CMK (cell line): ENCODE data around the gene OSBPL5.
"Not testable (repeated sequence)": the region's sequence is repeated elsewhere in the genome, so short reads cannot be mapped to it uniquely, and the experiment has no call there.

ENCODE experiments used
- DNase-seq: peaks from one replicate; pipeline ENCODE4 v3.0.0-alpha.2; 2010; ENCODE audit warnings: low read depth

Gene OSBPL5

GRCh38 chr11:3120071-3120792, 44.9 kb downstream of the OSBPL5 start:
- no peak for DNase-seq

GRCh38 chr11:3119141-3119821, 45.8 kb downstream of the OSBPL5 start:
- DNase-seq, result no peak

- no peak for DNase-seq
Measured at GRCh38 chr11:3115321-3115720, 49.8 kb downstream of the OSBPL5 start.

GRCh38 chr11:3113661-3114060, 51.4 kb downstream of the OSBPL5 start:
- not testable (repeated sequence) for DNase-seq

- DNase-seq, result no peak
Measured at GRCh38 chr11:3111919-3112690, 53.0 kb downstream of the OSBPL5 start.

- DNase-seq, result no peak
Measured at GRCh38 chr11:3111466-3111865, 53.6 kb downstream of the OSBPL5 start.

GRCh38 chr11:3109921-3110706, 55.0 kb downstream of the OSBPL5 start:
- no peak for DNase-seq

GRCh38 chr11:3109434-3109833, 55.7 kb downstream of the OSBPL5 start:
- DNase-seq, result no peak

GRCh38 chr11:3108183-3108721, 56.9 kb downstream of the OSBPL5 start:
- DNase-seq, result no peak

- no peak for DNase-seq
Measured at GRCh38 chr11:3107608-3108182, 57.4 kb downstream of the OSBPL5 start.

- no peak for DNase-seq
Measured at GRCh38 chr11:3106736-3107524, 58.2 kb downstream of the OSBPL5 start.

GRCh38 chr11:3105791-3106735, 59.0 kb downstream of the OSBPL5 start:
- DNase-seq, result no peak

- DNase-seq, result no peak
Measured at GRCh38 chr11:3104961-3105790, 59.9 kb downstream of the OSBPL5 start.

- no peak for DNase-seq
Measured at GRCh38 chr11:3104051-3104714, 60.9 kb downstream of the OSBPL5 start.

GRCh38 chr11:3103076-3103475, 62.0 kb downstream of the OSBPL5 start:
- no peak for DNase-seq

- no peak for DNase-seq
Measured at GRCh38 chr11:3102641-3102921, 62.5 kb downstream of the OSBPL5 start.

- no peak for DNase-seq
Measured at GRCh38 chr11:3101921-3102640, 63.0 kb downstream of the OSBPL5 start.

GRCh38 chr11:3099178-3099577, 65.9 kb downstream of the OSBPL5 start:
- no peak for DNase-seq
